HG03457 (cell line): ENCODE results near the gene VCP.

Source experiments
- ATAC-seq: cut with Tn5 transposase; IDR thresholded peaks from one replicate; pipeline ENCODE4 v1.9.1; 2021; ENCODE audit warnings: moderate number of reproducible peaks; ENCODE audit not compliant: unreplicated experiment

VCP gene

DNA sequence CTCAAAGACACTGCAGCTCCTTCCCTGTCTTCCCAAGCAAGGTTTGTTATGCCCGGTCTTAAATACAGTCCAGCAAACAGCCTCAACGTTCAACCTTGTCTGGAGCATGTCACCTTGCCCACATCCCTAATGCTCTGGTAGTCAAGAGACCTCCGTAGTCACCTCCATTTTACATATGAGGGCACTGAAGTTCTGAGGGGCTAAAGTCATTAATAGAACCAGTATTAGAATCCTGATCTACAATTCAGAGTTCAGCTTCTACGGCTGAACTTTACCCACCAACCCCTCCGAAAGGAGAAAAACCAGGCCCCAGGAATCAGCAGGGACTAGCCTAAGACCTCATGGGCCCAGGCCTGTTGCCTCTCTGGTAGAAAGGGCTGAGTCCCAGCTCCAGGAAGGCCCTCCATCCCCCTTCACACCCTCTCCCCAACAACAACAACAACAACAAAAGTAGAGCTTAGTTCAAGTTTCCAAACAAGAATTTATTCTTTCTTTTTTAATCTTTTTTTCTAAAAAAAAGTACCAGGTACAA is 31.3 kb upstream of the VCP start:
- no peak for ATAC-seq

DNA sequence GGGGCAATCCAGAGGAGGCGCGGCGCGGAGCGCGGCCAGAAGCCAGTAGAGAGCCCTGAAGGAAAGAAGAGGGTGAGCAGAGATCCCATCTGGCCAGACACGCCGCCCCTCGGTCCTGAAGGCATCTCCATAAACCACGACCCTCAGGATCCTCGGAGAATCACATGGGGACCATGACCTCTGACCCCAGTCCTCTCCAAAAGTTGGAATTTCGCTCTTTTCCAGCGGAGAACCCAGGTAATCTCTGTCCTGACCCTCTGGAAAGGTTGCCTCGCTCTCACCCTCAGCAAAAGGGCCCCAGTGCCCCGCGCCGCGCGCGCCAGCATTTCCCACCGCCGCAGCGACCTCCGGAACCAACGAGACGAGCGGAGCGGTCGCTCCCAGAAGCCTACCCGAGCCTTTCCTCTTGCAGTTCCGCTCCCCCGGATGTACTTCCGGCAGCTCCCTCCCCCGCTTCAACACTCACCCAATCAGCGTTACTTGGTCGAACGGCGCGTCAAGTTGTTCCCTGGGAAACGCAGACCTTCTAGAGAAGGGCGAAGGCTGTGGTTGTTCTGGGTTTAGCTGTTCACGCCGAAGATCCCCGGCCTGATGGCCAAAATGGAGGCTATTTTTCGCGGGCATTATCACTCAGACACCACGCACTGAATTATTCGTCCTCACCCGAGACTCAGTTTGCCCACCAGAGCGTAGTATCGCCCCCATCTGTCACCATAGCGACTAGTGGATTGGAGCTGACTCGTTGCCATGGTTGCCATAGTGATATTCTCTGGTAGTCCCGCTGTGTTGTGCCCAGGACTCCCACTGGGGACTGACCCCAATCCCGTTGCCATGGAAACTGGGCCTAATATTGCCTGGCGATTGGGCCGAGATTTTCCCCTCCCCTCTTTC is 30.6 kb upstream of the VCP start, which contains the start of gene STOML2:
Gene STOML2 (minus strand): TSS at position 363 of the 891 bp plus-strand sequence. CDS start 37 bp downstream, at position 326.
- ATAC-seq: peak; percentile 69

DNA sequence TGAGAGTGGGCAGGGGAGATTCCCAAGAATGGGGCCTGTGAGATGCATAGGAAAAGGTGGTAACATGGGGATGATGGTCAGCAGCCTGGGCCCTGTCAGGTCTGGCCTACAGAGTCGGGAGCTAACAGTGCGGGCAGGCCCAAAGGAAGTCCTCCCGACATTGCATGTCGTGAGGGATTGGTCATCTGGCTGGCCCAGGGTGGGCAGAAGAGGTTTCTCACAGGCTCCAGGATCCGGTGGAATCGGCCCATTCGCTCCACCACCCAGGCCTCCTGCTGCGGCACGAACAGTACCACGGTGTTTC is 30.0 kb upstream of the VCP start:
- no peak for ATAC-seq

DNA sequence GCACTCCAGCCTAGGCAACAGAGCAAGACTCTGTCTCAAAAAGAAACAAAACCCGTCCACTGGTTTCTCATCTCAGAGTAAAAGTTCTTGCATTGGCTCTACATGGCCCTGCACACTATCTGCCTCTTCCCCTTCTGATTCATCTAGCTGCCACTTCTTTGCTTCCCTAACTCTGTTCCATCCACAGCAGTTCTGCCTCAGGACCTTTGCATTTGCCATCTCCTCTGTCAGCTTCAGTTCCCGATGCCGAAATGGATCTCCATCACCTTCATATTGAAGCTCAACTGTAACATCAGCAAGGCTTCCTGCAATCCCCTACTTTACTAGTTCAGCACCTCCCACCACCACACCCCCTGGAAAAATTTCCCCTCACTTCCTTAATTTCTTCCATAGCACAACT is 25.1 kb upstream of the VCP start:
- no peak for ATAC-seq

DNA sequence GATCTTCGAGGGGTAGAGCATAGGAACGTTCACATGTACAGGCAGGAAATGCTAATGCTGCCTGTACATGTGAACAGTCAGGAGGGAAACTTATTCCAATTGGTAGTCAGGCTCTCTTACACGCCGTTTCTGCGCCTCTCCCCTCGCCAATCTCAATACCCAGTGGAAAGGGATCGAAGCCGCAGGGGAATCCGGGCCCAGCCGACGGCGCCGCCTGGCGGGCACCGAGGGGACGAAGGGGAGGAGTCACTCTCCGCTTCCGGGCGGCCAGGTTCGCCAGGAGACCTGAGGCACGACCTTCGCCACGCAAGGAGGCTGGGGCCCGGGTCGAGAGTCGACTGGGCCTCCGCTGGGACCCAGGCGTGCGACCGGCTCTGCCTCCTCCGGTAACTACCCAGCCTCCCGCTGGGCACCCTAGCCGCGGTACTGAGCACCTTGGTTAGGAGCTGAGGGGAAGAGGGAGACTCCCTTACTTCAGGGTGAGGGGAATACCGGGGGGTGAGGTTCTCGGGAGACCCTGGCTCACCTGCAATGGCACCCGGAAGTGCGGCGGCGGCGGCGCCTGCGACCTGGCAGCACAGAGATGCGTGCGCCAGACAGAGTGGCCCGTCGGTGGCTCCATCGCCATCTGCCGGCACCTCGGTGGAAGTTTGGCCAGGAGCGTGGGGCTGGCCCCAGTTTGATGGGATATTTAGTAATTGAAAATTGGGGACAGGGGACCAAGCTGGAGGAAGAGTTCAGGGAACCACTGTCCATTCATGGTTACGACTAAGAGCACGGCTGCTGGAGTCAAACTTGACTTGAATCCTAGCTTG is 23.8 kb upstream of the VCP start, which contains the start of gene PIGO:
Gene PIGO (minus strand): TSS at position 557 of the 815 bp plus-strand sequence. CDS start 1,026 bp downstream, outside the sequence.
- peak; percentile 59 for ATAC-seq

DNA sequence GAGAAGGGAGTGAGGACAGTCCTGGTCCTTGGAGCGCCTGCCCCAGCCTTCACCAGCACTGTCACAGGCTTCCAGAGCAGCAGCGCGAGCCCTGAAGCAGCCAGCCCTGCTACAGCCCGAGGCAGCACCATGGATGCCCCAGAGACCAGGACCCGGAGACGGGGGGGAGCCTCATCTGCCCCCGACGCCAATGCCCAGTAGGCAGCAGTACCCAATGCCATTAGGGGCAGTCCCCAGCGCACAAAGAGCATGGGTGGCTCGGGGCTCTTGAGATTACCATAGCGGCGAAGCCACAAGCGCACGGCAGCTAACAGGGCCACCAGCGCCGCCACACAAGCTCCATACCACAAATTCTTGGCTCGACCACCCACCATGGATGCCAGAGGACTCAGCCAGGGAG is 19.1 kb upstream of the VCP start:
- ATAC-seq: no peak

DNA sequence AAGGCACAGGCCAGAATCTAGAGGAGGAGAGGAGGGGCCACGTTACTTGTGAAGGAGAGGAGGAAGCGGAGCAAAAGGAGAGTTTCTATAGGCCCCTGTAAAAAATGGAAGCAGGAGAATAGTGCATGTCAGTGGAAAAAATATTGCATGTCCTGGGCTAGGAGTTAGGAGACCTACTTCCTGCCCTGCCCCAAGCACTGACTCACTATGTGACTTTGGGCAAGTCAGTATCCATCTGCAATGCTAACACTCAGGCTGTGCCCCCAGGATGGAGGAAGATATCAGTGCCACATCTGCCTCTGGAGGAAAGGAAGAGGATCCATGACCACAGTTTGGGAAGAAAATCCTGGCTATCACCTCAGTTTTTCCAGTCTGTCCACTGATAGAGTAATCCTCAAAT is 17.0 kb upstream of the VCP start:
- ATAC-seq: no peak

DNA sequence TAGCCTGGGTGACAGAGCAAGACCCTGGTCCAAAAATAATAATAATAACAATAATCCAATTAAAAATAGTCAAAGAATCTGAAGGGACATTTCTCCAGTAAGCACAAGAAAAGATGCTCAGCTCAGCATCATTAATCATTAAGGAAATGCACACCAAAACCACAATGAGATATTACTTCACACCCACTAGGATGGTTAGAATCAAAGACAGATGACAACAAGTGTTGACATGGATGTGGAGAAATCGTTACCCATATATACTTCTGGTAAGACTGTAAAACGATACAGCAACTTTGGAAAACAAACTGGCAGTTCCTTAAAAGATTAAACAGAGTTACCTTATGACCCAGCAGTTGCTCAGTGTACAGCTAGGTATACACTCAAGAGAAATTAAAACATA is 12.7 kb upstream of the VCP start:
- no peak for ATAC-seq

DNA sequence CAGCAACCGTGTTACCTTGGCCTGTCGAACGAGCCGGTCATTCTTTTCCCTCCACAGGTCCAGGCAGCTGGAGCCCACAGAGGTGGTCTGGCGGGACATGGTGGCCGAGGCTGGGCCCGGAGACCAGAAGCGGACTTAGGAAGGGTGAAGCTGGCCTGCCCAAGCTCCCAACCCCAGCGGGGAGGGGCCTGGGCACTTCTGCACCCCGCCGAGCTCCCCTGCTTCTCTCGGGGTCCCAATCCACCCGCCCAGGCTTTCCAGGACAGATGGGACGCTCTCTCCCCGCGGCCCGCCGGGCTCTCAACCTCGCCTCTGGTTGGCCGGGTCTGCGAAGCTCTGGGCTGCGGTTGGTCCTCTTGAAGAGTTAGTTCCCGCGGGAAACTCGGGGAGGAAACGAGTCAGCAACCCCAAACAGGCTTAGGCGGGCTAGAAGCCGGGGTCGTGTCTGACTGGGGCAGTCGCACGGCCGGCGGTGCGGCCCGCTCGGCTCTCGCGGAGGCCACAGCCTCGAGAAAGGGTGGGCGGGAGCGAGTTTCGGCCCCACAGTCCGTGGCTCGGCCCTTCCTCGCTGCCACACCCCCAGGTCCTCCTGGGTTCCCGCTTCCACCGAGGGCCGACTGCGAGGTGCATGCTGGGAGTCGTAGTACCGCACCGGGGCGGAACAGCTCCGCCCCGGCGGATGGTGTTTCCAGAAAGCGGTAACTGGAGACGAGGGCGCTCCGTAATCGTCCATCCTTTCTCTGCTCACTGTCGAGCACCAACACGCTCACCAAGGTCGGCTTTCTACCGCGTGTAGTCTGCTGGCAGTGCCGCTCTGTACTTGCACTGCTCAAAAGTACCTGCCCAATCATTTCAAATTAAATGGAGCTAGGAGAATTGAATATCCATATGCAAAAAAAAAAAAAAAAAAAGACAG is 7.3 kb upstream of the VCP start, which contains the start of gene FANCG:
Gene FANCG (minus strand): TSS at position 517 of the 916 bp plus-strand sequence. CDS start 418 bp downstream, at position 99.
- peak; percentile 68 for ATAC-seq

DNA sequence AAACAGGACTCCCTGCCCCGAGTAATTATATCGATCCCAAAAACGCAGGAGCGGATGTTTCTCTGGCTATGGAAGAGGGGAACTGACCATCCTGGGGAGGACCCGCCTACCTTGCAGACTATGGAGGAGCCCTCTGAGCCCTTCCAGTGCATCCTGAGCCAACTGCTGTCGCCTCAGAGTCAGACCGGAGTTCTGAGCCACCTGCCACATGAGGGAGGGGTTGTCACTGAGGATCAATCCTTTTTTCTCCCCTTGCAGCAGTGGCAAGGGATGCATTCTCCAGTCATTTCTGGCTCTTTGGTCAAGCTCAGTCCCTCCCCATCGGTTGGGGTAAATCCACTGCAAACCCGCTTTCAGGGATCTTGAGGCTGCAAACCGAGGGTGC is 6.6 kb upstream of the VCP start:
- no peak for ATAC-seq

DNA sequence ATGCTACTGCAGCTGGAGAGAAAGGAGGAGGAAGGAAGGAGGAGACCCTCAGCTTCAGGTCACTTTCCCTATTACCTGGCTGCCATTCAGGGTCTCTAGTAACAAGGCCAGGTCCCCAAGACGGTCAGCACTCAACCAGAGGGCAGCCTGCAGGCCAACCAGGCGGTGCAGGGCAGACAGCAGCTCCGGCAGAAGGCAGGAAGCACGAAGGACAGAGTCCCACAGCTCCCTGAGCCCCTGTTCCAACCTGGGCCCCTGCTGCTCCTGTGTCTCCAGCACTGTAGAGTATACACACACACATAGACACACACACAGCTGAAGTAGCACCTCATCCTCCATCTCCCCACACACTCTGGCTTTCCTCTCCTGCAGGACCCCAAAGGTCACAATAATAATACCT is 5.6 kb upstream of the VCP start:
- ATAC-seq: no peak

DNA sequence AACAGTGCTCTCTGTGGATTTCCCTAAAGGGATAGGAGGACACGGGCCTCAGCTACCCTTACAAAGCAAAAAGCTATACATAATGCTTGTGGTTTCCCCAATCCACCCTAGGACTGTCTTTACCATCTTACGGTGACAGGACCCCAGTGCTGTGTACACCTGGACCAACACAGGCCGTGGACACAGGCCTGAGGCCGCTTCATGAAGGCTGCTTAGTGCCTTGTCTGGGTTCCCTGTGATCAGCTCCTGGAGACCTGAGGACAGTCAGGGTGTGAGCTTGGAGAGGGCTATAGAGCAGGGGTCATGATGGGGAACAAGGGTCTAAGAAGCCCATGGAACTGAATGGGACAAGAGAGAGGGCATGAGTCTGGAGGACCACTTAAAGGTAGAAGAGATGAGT is 4.4 kb upstream of the VCP start:
- no peak for ATAC-seq

DNA sequence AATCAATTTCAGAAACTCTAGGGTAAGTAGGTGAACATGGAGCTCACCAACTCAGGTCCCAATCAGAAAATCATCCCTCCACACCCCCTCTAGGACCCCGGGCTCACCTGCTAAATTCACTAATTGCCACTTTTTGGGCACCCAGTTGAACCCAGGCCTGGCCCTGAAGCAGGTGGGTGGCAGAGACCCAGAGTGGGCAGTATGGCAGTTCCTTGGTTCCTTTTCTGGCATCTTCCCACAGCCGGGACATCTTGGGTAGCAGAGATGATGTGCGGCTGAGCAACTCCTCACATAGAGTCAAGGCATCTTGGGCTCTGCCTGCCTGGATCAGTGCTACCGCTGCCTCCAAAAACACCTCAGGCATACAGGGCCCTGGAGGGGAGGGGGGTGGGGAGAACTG is 2.9 kb upstream of the VCP start:
- ATAC-seq: no peak

DNA sequence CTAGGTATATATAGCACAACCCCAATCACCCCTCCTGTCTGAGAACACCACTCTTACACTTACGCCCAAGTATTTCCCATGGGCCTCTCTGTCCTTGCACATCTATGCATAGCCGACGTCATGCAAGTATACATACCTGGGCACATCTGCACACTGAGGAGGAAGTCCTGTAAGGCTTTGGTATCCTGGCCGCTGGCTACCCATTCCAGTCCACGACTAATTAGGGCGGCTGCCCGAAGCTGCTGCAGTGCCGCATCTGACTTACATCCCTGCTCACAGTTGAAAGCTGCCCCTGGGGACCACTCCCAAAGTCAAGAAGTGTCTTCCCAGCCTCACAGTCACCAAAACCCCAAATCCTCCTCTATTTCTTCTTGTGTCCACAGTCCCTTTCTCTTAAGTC is 2.4 kb upstream of the VCP start:
- no peak for ATAC-seq

DNA sequence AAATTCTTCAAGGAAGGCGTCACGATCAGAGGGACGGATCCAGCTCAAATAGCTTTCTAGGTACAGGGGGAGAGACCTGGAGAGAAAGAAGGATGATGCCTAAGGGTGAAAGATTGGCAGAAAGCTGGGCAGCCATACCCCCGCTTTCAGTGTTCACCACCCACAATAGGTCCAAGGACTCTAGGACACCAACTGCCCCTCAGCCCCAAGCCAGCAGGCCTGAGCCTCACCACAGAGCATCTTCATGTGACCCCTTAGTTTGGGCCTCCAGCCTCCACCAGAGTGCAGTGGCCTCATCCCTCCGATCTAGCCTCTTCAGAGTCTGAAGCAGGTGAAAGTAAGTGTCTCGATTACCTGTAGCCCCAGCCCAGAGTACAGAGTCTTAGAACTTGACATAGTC is 1.7 kb upstream of the VCP start:
- no peak for ATAC-seq

DNA sequence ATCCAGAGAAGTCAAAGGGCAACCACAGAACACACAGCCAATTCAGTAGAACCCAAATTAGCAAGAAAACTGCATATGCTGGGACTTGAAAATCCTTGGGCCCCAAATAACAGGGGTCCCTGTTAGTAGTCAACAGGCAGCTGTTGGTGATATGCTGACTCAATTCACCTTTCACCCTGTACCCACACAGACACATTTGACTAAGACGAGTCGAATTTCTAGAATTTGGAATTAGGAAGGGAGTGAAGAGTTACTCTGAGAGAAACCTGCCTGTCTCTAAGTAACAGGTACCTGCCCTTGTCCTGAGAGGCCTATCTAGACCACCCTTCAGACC is 821 bp upstream of the VCP start:
- ATAC-seq: no peak

DNA sequence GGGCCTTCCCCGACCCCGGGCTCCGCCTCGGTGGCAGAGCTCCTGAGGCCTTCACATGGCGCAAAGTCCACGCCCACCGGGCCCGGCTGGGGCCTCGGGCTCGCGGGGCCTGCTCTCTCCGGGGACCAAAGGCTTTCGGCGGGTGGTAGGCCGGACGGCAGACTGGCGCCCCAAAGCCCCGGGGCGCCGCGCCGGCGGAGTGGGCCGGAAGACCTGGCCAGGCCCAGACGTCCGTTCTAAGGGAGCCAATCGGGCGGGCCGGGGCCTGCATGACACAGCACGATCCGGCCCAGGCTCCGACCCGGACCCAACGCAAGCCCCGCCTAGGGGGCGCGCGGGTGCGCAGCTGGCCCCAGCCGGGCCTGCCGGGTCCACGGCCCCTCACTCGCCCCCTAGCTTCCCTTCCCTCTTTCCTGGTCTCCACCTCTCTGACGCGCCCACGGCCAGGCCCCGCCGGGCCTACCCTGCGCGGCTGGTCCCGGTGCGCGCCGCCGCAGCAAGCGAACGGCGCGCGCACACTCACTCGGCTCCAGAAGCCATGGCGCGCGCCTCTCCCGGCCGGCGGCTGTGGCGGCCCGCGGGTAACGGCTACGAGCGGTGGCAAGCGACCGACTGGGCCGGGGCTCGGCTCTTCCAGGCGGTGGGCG is 488 bp downstream of the VCP start:
- peak; percentile 33 for ATAC-seq

DNA sequence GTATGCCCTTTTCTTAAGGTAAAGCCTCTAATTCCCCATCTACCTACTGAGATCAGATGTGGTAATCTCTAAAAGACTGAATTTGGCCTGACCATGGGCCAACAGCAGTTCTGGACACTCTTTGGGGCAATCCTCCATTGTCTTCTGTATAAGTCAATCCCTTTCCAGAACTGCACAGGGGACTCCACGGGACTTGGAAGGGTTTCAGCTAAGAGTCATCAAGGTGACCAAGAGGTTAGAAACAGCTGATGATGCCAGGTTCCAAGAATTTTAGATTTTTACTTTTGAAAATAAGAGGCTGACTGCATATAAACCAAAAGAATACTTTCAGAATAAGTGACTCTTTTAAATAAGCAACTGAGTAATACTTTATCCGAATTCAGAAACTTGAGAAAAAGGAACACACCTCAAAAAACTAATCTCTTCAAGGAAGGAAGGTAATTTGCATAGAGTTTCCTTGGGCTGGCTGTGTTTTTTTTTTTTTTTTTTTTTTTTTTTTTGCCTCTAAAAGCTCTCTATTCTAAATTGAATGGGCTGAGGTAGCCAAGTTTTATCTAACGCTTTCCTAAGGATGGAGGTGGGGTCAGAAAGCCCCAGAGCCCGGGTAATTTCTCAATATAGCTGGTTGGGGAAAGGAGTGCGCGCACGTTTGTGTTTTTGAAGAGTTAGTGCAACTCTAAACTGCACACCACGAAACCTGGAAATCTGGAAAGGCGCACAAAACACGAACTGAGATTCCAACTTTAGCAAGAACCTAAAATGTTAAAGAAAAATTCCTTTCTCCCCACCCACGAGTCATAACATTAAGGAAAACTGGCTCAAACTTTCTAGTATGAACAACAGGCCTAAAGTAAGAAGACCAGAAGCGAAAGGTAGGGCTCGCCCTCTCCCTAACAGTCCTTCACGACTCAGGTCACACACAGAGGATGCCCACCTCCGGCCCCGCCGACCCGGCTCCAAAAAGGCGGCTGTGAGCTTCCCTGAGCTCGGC is 1.3 kb downstream of the VCP start:
- ATAC-seq: no peak

DNA sequence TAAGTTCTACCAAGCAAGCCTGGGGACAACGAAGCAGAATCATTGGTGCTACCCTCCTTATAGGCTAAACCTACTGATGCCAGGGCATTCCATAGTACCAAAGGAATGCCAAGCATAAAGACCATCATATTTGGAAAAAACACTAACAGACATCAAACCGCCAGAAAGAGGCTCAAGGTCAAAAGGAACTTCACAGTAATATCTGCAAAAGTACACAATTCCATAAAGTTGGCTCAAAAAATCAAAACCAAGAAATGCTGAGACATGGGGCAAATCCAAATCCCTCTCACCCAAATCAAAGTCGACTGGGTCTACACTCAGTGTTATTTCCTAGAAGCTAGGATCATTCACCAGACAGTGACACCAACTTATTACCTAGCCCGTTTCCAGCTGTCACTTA is 3.4 kb downstream of the VCP start:
- ATAC-seq: no peak
